H1 (cell line): ENCODE measurements around the gene ARFRP1. TPM values are rescaled to one million over a fixed set of nuclear protein-coding genes. Genes with fewer than 3 reads are reported as not detected.

Source experiments
- CTBP2 ChIP-seq: IDR thresholded peaks from 2 replicates; pipeline ENCODE4 v1.7.0; 2011; ENCODE audit warnings: borderline replicate concordance, mild to moderate bottlenecking, moderate library complexity, mixed read lengths, low read length; ENCODE audit not compliant: insufficient read depth, insufficient read length
- KDM4A ChIP-seq: IDR thresholded peaks from one replicate; pipeline ENCODE4 v1.7.1; 2012; ENCODE audit warnings: low read depth, mild to moderate bottlenecking, moderate library complexity, low read length, inconsistent platforms; ENCODE audit not compliant: severe bottlenecking
- POU5F1 ChIP-seq: IDR thresholded peaks from 2 replicates; pipeline ENCODE4 v1.6.1; 2011; ENCODE audit warnings: low read depth, mild to moderate bottlenecking, low read length, moderate library complexity
- TAF1 ChIP-seq: IDR thresholded peaks from 2 replicates; pipeline ENCODE4 v1.6.1; 2011; ENCODE audit warnings: mild to moderate bottlenecking, low read depth, low read length
- polyA plus RNA-seq, 7 experiments: library from polyadenylated mRNA; depleted of rRNA in 3 of 7; stranded (reverse) in 5 of 7; unstranded in 2 of 7; fragments of >200 nt in 5 of 7; fragments of 200-250 nt in 2 of 7; gene quantifications; 1 replicate in 5 of 7; 2 replicates in 1 of 7; 4 replicates in 1 of 7; pipeline versions ENCODE4 v1.2.1 to v1.2.3, GENCODE V29; 2011 to 2013; ENCODE audit warnings: missing spikeins in 2 of 7, mixed read lengths in 2 of 7
- total RNA-seq: library from RNA; stranded (reverse); fragmentation: NEBNext Ultra II Directional; extraction: Animal tissue kit (Norgen Biotek cat#: 25700); gene quantifications from 2 replicates; pipeline ENCODE4 v1.2.1, GENCODE V29; 2021
- TF ChIP-seq, protein P1 (sequence below): IDR thresholded peaks from 2 replicates; pipeline ENCODE4 v1.6.1; 2011; ENCODE audit warnings: low read length, improper control_type of control experiment

ARFRP1 gene
- total and polyA plus RNA-seq, 2 of the 8 experiments (the other 6 are each of a cell fraction or from before 2014, with no cell fraction given): 12.9 to 22.9 TPM

DNA sequence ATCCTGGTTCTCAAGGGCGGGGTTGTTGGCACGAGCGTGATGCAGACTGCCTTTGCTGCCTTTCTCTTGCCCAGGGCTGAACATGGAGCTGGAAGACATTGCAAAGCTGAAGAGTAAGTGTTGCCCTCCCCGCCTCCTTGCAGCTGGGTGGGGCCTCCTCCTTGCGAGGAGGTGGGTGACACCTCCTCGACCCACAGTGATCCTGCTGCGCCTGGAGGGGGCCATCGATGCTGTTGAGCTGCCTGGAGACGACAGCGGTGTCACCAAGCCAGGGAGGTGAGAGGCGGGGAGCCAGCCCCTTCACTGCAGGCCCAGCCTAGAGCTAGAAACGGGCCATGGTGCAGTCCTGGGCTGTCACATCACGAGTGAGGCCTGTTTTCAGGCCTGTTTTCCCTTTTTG, 29.7 kb downstream of the ARFRP1 start (continued):
- TF ChIP-seq KDM4A (no peak), POU5F1 (no peak), CTBP2 (no peak), TAF1 (no peak)
- TF ChIP-seq, protein P1, sequence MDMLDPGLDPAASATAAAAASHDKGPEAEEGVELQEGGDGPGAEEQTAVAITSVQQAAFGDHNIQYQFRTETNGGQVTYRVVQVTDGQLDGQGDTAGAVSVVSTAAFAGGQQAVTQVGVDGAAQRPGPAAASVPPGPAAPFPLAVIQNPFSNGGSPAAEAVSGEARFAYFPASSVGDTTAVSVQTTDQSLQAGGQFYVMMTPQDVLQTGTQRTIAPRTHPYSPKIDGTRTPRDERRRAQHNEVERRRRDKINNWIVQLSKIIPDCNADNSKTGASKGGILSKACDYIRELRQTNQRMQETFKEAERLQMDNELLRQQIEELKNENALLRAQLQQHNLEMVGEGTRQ: no peak
- TF ChIP-seq, all 59 proteins: peak for 0
